Measurements from ENCODE around the gene TACR1.

The TACR1 gene

DNA sequence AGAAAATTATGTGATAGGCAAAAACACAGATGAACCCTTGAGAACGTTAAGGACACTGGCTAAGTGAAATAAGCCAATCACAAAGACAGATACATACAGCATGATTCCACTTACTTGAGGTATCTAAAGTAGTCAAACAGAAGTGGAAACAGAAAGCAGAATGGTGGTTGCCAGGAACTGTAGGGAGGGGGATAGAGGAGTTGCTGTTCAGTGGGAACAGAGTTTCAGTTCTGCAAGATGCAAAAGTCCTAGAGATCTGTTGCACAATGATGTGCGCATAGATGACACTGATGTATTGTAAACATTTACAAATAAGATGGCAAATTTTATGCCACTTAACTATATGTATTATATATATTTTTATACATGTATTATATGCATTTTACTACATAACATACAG is 181.2 kb downstream of the TACR1 start:
- no peak for DNase-seq (ENCODE audit: low spot score)

GRCh38 chr2:75012080-75012479 is 187.2 kb downstream of the TACR1 start:
- DNase-seq (ENCODE audit: low spot score): no peak

DNA sequence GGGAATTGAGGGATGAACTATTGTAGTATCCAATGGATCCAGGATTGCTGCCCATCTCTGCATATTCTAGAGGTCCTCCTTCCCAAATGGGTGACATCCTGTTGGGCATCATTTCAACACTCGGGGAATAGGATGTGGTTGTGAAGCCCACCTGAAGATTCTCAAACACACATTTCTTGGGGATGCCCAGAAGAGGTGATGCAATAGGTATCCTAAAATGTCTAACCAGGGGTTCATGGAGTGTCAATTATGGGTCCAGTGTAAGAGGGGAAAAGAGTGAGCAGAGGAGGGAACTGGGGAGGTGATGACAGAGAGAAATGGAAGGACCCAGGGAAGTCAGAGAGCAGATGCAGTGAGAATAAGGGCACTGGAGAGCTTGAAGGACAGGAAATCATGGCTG is 188.7 kb downstream of the TACR1 start:
- DNase-seq (ENCODE audit: low spot score): no peak

DNA sequence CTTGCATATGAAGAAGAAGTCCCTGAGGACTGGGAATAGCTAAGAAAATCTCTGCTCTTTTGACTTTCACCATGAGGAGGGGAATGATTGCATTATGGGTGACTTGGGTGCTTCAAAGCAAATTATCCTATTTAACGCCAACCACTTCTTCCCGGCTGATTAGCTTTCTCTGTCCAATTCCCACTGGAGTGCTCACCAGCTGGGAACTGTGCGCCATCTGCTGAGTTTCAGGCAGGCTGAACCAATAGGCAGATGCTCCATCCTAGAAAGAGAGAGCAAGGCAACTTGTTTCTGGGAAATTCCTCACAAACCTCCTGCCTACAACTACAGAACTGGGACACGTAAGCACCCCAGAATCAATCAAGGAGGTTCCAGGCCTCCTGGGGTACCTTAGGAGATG is 191.5 kb downstream of the TACR1 start:
- DNase-seq (ENCODE audit: low spot score): peak; percentile 71

GRCh38 chr2:75007061-75007460 is 192.3 kb downstream of the TACR1 start:
- DNase-seq (ENCODE audit: low spot score): no peak

DNA sequence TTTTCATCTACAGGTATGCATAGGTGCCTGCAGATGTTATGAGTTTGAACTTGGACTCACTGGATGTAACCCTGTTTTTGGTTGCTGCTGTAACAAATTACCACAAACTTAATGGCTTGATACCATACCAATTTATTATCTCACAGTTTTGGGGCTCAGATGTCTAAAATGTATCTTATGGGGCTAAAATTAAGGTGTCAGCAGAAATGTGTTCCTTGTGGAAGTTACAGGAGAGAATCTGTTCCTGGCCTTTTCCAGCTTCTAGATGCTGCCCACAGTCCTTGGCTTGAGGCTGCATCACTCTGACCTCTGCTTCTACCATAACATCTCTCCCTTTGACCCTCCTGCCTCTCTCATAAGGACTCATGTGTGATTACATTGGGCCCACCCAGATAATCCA is 193.3 kb downstream of the TACR1 start:
- no peak for DNase-seq (ENCODE audit: low spot score)

DNA sequence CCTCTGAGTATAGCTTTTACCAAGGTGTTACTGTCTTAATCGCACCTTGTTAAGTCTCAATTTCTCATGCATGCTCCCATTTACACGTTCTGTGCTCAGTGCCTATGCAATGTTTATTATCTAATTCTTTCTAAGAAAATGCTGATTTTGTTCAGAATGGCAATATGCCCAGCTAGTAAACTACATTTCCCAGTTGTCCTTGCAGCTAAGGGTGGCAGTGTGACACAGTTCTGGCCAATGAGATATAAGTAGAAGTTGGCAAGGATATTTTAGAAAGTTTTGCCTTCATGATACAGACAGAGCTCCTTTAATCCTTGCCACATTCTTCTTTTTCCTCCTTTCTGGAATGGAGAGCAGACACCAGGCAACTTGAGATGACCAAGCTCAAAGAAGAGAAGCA is 195.5 kb downstream of the TACR1 start:
- no peak for DNase-seq (ENCODE audit: low spot score)

- no peak for DNase-seq (ENCODE audit: low spot score)
Observed at GRCh38 chr2:75003276-75003675, 196.0 kb downstream of the TACR1 start.

DNA sequence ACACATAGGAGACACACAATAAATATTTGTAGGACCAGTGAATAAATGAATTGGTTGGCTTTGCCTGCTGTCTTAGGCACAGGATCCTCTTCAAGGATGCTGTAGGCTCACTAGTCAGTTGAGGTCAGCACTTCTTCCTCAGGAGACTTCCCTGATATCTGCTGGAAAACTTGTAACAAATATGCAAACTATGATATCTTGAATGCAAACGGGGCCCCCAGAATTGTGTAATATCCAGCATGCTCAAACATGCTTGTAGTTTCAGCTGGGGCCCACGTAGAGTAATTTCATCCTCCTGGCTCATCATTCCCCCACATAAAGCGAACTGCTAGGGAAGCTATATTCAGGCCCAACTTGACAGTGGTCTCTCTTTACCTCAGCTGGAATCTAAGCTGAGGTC is 197.3 kb downstream of the TACR1 start:
- DNase-seq (ENCODE audit: low spot score): no peak

DNA sequence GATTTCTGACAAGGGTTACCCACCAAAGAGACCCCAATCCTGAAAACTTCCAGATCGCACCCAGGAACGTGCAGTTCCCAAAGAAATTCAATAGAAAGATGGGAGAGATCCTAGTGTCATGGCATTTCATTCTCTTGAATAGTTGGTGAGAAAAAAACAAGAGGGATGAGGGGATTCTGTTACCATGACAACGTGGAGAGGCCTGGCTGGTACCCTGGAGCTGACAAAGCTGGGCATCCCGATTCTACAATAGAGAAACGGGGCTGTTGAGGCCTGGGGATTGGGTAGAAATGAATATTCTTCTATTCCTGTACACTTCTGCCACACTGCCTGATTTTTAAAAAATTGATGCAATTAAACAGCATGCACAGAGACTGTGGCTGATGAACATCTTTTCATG is 199.9 kb downstream of the TACR1 start:
- no peak for DNase-seq (ENCODE audit: low spot score)

Data from D341Med (cell line).